HG02642 (cell line): ENCODE data around the gene BLTP2.
"Not testable (repeated sequence)": the region's sequence is repeated elsewhere in the genome, so short reads cannot be mapped to it uniquely, and the experiment has no call there.

Source experiments
- ATAC-seq: cut with Tn5 transposase; IDR thresholded peaks from one replicate; pipeline ENCODE4 v1.9.1; 2021; ENCODE audit warnings: mild to moderate bottlenecking; ENCODE audit not compliant: unreplicated experiment, poor library complexity

BLTP2 gene

GRCh38 chr17:28604031-28604430 is 40.9 kb downstream of the BLTP2 start:
- ATAC-seq, result not testable (repeated sequence)

GRCh38 chr17:28599311-28600184 is 45.4 kb downstream of the BLTP2 start:
- peak; percentile 45 for ATAC-seq

- peak; percentile 85 for ATAC-seq
Measured at GRCh38 chr17:28598799-28599310, 46.1 kb downstream of the BLTP2 start, which contains the start of gene SPAG5. SPAG5 (minus strand) TSS chr17:28599025; CDS start chr17:28598946, 79 bp downstream.

GRCh38 chr17:28598389-28598788 is 46.6 kb downstream of the BLTP2 start:
- peak; percentile 7 for ATAC-seq

- no peak for ATAC-seq
Measured at GRCh38 chr17:28597606-28598383, 47.2 kb downstream of the BLTP2 start.
